ENCODE measurements around the gene SRSF4.

The SRSF4 gene

DNA sequence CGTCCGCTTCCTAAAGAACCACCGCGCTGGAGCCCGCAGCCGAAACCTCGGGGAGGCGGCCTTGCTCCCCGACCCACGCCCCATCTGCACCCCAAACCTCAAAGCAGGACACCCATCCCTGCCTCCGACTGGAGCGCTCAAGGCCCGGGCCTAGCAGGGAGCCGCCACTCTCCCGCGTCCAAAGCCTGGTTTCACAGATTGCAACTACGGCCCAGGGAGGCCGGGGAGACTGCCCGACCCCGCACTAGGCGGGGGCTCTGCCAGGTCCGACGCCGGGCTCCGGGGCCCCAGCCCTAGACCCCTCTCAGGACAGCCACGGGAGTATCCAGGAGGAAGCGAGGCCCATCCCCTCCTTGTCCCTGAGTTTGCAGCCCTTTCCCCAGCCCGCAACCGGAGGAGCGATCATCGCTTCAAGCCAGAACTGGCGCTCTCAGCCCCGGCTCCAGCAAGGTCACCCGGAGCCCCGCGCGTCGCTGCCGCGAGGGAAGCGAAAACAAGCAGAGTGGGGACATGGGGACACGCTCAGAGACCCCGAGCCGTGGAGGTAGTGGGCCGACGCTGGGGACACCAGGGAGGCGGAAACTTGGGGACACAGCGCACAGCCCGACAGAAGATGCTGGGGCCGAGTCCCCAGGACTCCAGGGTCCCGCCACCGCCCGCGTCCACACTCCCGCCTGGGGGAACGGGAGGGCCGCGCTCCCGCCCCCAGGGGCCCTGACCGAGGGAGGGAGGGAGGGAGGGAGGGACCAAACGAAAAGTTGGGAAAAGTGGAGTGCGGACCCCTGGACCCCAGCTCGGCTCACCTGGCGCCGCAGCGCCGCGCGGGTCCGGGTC lies 58.4 kb downstream of the SRSF4 start:
- no peak overlapping the region for H3K4me3 ChIP-seq (ENCODE audit: low read depth, low read length)
- TF ChIP-seq, protein P1, sequence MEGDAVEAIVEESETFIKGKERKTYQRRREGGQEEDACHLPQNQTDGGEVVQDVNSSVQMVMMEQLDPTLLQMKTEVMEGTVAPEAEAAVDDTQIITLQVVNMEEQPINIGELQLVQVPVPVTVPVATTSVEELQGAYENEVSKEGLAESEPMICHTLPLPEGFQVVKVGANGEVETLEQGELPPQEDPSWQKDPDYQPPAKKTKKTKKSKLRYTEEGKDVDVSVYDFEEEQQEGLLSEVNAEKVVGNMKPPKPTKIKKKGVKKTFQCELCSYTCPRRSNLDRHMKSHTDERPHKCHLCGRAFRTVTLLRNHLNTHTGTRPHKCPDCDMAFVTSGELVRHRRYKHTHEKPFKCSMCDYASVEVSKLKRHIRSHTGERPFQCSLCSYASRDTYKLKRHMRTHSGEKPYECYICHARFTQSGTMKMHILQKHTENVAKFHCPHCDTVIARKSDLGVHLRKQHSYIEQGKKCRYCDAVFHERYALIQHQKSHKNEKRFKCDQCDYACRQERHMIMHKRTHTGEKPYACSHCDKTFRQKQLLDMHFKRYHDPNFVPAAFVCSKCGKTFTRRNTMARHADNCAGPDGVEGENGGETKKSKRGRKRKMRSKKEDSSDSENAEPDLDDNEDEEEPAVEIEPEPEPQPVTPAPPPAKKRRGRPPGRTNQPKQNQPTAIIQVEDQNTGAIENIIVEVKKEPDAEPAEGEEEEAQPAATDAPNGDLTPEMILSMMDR (IDR thresholded peaks at IDR 0.05; ENCODE audit: insufficient read depth, low read depth, low read length, missing control alignments) = no peak
- DNase-seq (ENCODE audit: low read depth) = no peak

- no peak overlapping the region for H3K4me3 ChIP-seq (ENCODE audit: low read depth, low read length)
- TF ChIP-seq, protein P1 (IDR thresholded peaks at IDR 0.05; ENCODE audit: insufficient read depth, low read depth, low read length, missing control alignments) = no peak
- DNase-seq (ENCODE audit: low read depth) = no peak
Observed at GRCh38 chr1:29122682-29123052, 59.0 kb downstream of the SRSF4 start.

DNA sequence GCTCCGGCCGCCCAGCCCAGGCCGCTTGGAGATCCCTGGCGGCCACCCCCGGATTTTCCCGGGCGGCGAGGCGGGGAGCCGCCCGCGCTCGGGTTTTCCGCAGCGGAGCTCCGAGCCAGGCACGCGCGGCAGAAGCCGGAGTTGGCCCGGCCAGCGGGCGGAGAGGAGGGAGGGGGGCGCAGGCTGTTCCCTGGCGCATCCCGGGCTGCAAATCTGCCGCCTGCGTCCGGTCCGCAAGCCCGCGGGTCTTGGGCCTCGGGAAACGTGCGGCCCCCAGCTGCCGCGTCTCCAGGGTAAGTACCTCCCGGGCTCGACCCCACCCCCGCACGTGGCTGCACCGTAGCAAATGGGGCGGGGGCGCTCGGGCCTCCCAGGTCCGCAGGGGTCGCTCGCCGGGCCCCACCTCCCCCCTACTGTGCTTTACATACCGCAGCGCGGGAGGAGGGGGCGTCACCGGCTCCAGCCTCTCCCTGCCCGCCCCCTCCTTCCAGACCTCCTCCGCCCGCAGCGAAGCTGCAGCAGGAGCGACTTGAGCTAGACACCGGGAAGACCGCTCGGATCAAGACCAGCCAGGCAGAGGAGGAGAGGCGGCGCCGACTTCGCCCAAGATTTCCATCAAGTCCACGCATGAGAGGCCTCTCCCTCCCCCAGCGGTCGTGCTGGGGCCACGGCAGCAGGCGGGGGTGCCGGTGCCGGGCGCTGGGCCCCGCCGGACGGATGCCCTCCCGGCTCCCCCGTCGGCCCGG lies 59.6 kb downstream of the SRSF4 start:
- no peak overlapping the region for H3K4me3 ChIP-seq (ENCODE audit: low read depth, low read length)
- TF ChIP-seq, protein P1 (IDR thresholded peaks at IDR 0.05; ENCODE audit: insufficient read depth, low read depth, low read length, missing control alignments) = no peak
- DNase-seq (ENCODE audit: low read depth) = no peak

GRCh38 chr1:29121516-29121935 lies 60.2 kb downstream of the SRSF4 start:
- DNase-seq (ENCODE audit: low read depth) = no peak
- H3K4me3 ChIP-seq (ENCODE audit: low read depth, low read length) = no peak overlapping the region

GRCh38 chr1:29120947-29121485 lies 60.7 kb downstream of the SRSF4 start:
- TF ChIP-seq, protein P1 (IDR thresholded peaks at IDR 0.05; ENCODE audit: insufficient read depth, low read depth, low read length, missing control alignments) = peak; percentile 74
- peak; percentile 70 for DNase-seq (ENCODE audit: low read depth)
- H3K4me3 ChIP-seq (ENCODE audit: low read depth, low read length) = no peak overlapping the region

More at GRCh38 chr1:29121516-29121935, 60.2 kb downstream of the SRSF4 start:
- TF ChIP-seq, protein P1 (IDR thresholded peaks at IDR 0.05; ENCODE audit: insufficient read depth, low read depth, low read length, missing control alignments) = no peak

DNA sequence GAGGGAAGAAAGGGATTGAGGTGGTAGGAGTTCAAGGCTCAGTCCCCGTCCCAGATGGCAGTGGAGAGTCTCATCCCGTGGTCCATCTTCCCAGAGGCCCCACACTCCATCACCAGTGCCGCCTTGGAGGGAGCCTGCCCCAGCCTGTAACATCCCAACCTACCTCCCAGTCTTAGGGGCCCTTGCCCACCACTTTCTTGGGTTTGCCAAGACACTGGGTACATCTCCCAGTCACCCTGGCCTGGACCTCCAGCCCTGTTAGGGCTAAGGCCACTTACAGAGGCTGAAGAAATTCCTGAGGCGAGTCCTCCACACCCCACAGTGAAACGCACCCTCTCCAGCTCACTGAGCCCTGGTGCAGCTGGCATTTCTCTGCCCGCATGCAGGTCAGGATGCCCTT lies 61.3 kb downstream of the SRSF4 start:
- TF ChIP-seq, protein P1 (IDR thresholded peaks at IDR 0.05; ENCODE audit: insufficient read depth, low read depth, low read length, missing control alignments) = no peak

More for the DNA sequence above, 61.3 kb downstream of the SRSF4 start:
- no peak for DNase-seq (ENCODE audit: low read depth)
- H3K4me3 ChIP-seq (ENCODE audit: low read depth, low read length) = no peak overlapping the region

Data from GM12865 (cell line).